ENCODE measurements around the gene SURF4. TPM values are rescaled to one million over a fixed set of nuclear protein-coding genes. Genes with fewer than 3 reads are reported as not detected.
A peak's percentile ranks its signal among the peaks of the same experiment; 100 is the strongest.

SURF4 gene
- total and polyA plus RNA-seq, 2 of the 13 experiments (the other 11 are each of a cell fraction or from before 2014, with no cell fraction given): 220 to 265 TPM

- TF ChIP-seq, protein P1, sequence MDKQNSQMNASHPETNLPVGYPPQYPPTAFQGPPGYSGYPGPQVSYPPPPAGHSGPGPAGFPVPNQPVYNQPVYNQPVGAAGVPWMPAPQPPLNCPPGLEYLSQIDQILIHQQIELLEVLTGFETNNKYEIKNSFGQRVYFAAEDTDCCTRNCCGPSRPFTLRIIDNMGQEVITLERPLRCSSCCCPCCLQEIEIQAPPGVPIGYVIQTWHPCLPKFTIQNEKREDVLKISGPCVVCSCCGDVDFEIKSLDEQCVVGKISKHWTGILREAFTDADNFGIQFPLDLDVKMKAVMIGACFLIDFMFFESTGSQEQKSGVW (CRISPR knock-in tag; IDR thresholded peaks at IDR 0.05; ENCODE audit: borderline replicate concordance): no peak
- TF ChIP-seq GLI4 (CRISPR knock-in tag; IDR thresholded peaks at IDR 0.05; ENCODE audit: borderline replicate concordance): no peak
- no peak for TF ChIP-seq TAF15 (IDR thresholded peaks at IDR 0.05; ENCODE audit: low read depth, low read length, poor library complexity, severe bottlenecking)
- TF ChIP-seq AGO1 (IDR thresholded peaks at IDR 0.05; ENCODE audit: low read depth, low read length, poor library complexity, severe bottlenecking): peak; percentile 76
- no peak for TF ChIP-seq MAFF (IDR thresholded peaks at IDR 0.05; ENCODE audit: low read depth, low read length)
- no peak for TF ChIP-seq HNRNPUL1 (IDR thresholded peaks at IDR 0.05; ENCODE audit: low read depth, low read length)
- no peak for TF ChIP-seq ZNF251 (CRISPR knock-in tag; IDR thresholded peaks at IDR 0.05)
- no peak for TF ChIP-seq HCFC1 (IDR thresholded peaks at IDR 0.05; ENCODE audit: low read depth, low read length)
- no peak for TF ChIP-seq ZNF772 (CRISPR knock-in tag; IDR thresholded peaks at IDR 0.05)
- TF ChIP-seq, protein P2, sequence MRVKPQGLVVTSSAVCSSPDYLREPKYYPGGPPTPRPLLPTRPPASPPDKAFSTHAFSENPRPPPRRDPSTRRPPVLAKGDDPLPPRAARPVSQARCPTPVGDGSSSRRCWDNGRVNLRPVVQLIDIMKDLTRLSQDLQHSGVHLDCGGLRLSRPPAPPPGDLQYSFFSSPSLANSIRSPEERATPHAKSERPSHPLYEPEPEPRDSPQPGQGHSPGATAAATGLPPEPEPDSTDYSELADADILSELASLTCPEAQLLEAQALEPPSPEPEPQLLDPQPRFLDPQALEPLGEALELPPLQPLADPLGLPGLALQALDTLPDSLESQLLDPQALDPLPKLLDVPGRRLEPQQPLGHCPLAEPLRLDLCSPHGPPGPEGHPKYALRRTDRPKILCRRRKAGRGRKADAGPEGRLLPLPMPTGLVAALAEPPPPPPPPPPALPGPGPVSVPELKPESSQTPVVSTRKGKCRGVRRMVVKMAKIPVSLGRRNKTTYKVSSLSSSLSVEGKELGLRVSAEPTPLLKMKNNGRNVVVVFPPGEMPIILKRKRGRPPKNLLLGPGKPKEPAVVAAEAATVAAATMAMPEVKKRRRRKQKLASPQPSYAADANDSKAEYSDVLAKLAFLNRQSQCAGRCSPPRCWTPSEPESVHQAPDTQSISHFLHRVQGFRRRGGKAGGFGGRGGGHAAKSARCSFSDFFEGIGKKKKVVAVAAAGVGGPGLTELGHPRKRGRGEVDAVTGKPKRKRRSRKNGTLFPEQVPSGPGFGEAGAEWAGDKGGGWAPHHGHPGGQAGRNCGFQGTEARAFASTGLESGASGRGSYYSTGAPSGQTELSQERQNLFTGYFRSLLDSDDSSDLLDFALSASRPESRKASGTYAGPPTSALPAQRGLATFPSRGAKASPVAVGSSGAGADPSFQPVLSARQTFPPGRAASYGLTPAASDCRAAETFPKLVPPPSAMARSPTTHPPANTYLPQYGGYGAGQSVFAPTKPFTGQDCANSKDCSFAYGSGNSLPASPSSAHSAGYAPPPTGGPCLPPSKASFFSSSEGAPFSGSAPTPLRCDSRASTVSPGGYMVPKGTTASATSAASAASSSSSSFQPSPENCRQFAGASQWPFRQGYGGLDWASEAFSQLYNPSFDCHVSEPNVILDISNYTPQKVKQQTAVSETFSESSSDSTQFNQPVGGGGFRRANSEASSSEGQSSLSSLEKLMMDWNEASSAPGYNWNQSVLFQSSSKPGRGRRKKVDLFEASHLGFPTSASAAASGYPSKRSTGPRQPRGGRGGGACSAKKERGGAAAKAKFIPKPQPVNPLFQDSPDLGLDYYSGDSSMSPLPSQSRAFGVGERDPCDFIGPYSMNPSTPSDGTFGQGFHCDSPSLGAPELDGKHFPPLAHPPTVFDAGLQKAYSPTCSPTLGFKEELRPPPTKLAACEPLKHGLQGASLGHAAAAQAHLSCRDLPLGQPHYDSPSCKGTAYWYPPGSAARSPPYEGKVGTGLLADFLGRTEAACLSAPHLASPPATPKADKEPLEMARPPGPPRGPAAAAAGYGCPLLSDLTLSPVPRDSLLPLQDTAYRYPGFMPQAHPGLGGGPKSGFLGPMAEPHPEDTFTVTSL (CRISPR knock-in tag; IDR thresholded peaks at IDR 0.05; ENCODE audit: borderline replicate concordance): no peak
- TF ChIP-seq, protein P3, sequence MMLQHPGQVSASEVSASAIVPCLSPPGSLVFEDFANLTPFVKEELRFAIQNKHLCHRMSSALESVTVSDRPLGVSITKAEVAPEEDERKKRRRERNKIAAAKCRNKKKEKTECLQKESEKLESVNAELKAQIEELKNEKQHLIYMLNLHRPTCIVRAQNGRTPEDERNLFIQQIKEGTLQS (CRISPR knock-in tag; IDR thresholded peaks at IDR 0.05): no peak
- TF ChIP-seq, protein P4, sequence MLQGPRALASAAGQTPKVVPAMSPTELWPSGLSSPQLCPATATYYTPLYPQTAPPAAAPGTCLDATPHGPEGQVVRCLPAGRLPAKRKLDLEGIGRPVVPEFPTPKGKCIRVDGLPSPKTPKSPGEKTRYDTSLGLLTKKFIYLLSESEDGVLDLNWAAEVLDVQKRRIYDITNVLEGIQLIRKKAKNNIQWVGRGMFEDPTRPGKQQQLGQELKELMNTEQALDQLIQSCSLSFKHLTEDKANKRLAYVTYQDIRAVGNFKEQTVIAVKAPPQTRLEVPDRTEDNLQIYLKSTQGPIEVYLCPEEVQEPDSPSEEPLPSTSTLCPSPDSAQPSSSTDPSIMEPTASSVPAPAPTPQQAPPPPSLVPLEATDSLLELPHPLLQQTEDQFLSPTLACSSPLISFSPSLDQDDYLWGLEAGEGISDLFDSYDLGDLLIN (CRISPR knock-in tag; IDR thresholded peaks at IDR 0.05; ENCODE audit: borderline replicate concordance): no peak
- no peak; the same call in 1 of the 2 replicates for TF ChIP-seq ZNF563 (CRISPR knock-in tag; IDR thresholded peaks at IDR 0.05)
- TF ChIP-seq EHMT2 (IDR thresholded peaks at IDR 0.05; ENCODE audit: borderline replicate concordance, low read depth, low read length): no peak
- TF ChIP-seq KDM3A (CRISPR knock-in tag; IDR thresholded peaks at IDR 0.05; ENCODE audit: low read depth): no peak
- TF ChIP-seq MEIS1 (CRISPR knock-in tag; IDR thresholded peaks at IDR 0.05; ENCODE audit: borderline replicate concordance): 0 out of 2 replicates have a peak, but pooled peaks have one; percentile 16
- no peak for TF ChIP-seq ZNF770 (CRISPR knock-in tag; IDR thresholded peaks at IDR 0.05)
Observed at GRCh38 chr9:133359399-133360175, 16.3 kb downstream of the SURF4 start (continued).
